HFFc6 (cell line): ENCODE data around the gene SSUH2. TPM values are rescaled to one million over a fixed set of nuclear protein-coding genes. Genes with fewer than 3 reads are reported as not detected.
"Not testable (repeated sequence)": the region's sequence is repeated elsewhere in the genome, so short reads cannot be mapped to it uniquely, and the experiment has no call there.

ENCODE experiments used
- DNase-seq: peaks from one replicate; pipeline ENCODE4 v3.0.0-alpha.2; 2018
- H3K27ac Mint-ChIP-seq: 2 replicates; pipeline ENCODE4 v1.8.0; 2020; ENCODE audit warnings: mild to moderate bottlenecking, mixed read lengths
- H3K27me3 Mint-ChIP-seq: 2 replicates; pipeline ENCODE4 v1.8.0; 2021; ENCODE audit warnings: mild to moderate bottlenecking, moderate library complexity, mixed read lengths; ENCODE audit not compliant: insufficient read depth
- H3K36me3 Mint-ChIP-seq: 2 replicates; pipeline ENCODE4 v1.8.0; 2021; ENCODE audit warnings: low read depth, mixed read lengths
- H3K4me1 Mint-ChIP-seq: 2 replicates; pipeline ENCODE4 v1.8.0; 2020; ENCODE audit warnings: low read depth, mixed read lengths
- H3K4me3 Mint-ChIP-seq: 2 replicates; pipeline ENCODE4 v1.8.0; 2020; ENCODE audit warnings: mild to moderate bottlenecking, moderate library complexity, mixed read lengths
- H3K9me3 Mint-ChIP-seq: 2 replicates; pipeline ENCODE4 v1.8.0; 2020; ENCODE audit warnings: mild to moderate bottlenecking, mixed read lengths
- total RNA-seq, 6 experiments: library from RNA; stranded (reverse); fragmentation: NEBNext Ultra II Directional; extraction: Animal tissue kit (Norgen Biotek cat#: 25700); gene quantifications; 2 replicates in 1 of 6; 3 replicates in 5 of 6; pipeline ENCODE4 v1.2.3, GENCODE V29; 2021
- TF ChIP-seq, protein P1 (sequence below): fragments of 200-600 bp; sonication (generic); IDR thresholded peaks from 2 replicates; pipeline ENCODE4 v1.5.0; 2021; ENCODE audit warnings: antibody characterized with exemption, mild to moderate bottlenecking

The SSUH2 gene
- total RNA-seq, 6 experiments from 2014 or later = 0.28 to 0.51 (median 0.37) TPM; not detected in 2

DNA sequence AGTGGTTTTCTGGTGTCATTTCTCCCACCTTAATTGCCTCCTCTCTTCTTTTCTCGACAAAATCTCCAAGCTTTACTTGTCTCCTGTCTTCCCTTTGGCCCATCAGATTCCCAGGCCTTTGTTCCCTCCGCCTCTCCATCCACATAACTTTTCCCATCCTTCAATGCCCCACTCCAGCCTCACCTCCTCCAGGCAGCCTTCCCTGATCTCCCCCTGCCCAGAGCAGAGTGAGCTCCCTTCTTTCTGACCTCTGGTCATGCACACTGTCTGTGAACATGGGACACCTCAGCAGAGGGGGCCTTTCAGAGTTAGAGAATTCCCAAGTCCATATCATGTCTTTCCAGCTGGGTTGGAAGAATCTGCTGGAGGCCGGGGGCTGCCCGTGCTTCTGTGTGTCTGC is 14.6 kb upstream of the SSUH2 start:
- TF ChIP-seq, protein P1, sequence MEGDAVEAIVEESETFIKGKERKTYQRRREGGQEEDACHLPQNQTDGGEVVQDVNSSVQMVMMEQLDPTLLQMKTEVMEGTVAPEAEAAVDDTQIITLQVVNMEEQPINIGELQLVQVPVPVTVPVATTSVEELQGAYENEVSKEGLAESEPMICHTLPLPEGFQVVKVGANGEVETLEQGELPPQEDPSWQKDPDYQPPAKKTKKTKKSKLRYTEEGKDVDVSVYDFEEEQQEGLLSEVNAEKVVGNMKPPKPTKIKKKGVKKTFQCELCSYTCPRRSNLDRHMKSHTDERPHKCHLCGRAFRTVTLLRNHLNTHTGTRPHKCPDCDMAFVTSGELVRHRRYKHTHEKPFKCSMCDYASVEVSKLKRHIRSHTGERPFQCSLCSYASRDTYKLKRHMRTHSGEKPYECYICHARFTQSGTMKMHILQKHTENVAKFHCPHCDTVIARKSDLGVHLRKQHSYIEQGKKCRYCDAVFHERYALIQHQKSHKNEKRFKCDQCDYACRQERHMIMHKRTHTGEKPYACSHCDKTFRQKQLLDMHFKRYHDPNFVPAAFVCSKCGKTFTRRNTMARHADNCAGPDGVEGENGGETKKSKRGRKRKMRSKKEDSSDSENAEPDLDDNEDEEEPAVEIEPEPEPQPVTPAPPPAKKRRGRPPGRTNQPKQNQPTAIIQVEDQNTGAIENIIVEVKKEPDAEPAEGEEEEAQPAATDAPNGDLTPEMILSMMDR = no peak
- H3K27me3 Mint-ChIP-seq = peaks cover 4% of the 10 kb centered on the region; the same call in 1 of the 2 replicates
- no peaks in the 10 kb centered on the region for H3K36me3 Mint-ChIP-seq
- no peak for DNase-seq
- H3K27ac Mint-ChIP-seq = no peak overlapping the region
- no peaks in the 10 kb centered on the region for H3K9me3 Mint-ChIP-seq
- H3K4me1 Mint-ChIP-seq = peaks cover 33% of the 10 kb centered on the region
- no peak overlapping the region for H3K4me3 Mint-ChIP-seq

DNA sequence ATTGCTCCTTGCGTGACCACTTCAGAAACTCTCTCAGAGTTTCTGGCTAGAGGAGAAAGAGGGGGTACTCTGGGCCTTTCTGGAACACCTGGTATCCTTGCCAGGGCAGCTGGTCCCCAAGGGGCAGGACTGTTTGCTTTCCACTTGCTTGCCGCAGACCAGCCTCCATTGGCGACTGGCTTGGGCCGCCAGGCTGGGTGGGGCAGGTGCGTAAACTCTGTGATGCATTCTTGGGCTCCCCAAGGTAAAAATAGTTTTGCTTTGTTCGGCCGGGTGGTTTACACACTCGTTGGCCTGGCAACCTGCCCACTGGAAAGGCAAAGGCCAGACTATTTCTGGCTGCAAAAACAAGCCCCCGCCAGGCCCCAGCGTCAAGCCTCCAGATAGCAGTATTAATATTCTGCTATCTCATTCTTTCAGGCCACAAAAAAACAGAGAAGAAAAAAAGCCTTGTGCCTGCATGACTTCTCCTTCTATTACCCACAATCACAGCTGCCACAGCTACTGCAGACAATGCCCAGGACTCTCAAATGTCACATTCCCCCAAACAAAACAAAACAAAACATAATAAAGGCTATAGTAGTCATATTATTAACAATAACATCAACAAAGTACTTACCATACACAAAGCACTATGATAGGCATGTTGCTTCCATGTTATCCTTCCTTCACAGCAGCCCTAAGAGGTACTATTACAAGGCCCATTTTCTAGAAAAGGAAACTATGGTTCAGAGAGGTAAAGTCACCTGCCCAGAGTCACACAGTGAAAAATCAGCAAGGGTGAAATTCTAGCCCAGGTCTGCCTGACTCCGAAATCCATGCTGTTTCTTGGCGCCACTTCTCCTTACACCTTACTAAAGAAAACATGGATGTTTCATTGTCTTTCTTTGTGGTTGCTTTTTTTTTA is 14.0 kb upstream of the SSUH2 start:
- H3K4me1 Mint-ChIP-seq = peaks cover 29% of the 10 kb centered on the region
- peaks cover 4% of the 10 kb centered on the region; the same call in 1 of the 2 replicates for H3K27me3 Mint-ChIP-seq
- no peak for DNase-seq
- TF ChIP-seq, protein P1 = no peak
- no peaks in the 10 kb centered on the region for H3K9me3 Mint-ChIP-seq
- no peaks in the 10 kb centered on the region for H3K36me3 Mint-ChIP-seq
- H3K27ac Mint-ChIP-seq = no peak overlapping the region
- H3K4me3 Mint-ChIP-seq = no peak overlapping the region

DNA sequence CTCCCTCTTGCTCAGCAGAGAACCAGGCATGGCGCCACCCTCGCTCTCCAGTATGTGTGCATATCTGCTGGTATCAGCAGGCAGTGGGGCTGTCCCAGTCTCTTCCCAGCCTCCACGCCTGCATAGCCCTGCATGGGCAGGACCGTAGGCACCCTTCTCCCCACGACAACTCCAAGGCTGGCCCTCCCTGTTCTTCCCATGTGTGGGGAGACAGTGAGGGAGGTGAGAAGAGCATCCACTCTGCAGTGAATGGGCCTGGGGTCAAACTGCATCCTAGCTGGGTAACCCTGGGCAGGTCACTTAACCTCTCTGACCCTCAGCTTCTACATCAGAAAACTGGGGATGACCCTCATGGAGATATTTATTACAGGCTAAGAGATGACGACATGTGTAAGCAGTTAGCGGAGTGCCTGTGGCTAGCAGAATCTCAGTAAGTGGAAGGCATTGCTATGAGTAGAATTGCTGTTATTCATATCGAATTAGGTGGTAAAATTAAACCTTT is 13.3 kb upstream of the SSUH2 start:
- TF ChIP-seq, protein P1 = no peak
- no peak overlapping the region for H3K27ac Mint-ChIP-seq
- no peak for DNase-seq
- peaks cover 22% of the 10 kb centered on the region for H3K4me1 Mint-ChIP-seq
- no peak overlapping the region for H3K4me3 Mint-ChIP-seq
- H3K9me3 Mint-ChIP-seq = no peaks in the 10 kb centered on the region
- H3K27me3 Mint-ChIP-seq = peaks cover 4% of the 10 kb centered on the region; the same call in 1 of the 2 replicates
- H3K36me3 Mint-ChIP-seq = no peaks in the 10 kb centered on the region

DNA sequence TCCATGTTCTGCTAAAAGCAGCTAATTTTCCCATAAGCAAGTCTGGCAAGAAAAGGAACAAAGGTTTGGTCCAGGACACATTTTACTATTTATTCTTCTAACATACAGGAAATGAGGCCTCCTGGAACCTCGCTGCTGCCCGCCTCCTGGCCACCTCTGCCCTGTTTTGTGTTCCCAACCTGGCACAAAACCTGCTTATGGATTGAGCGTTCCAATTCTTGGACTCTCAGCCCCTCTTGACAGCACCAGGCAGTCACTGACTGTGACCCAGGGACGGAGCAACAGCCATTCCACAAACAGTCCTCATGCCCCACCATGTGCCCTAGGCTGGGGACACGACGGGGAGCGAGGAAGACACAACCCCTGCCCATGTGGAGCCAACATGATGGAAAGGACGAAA is 11.6 kb upstream of the SSUH2 start:
- Mint-ChIP-seq H3K4me3 (no peak overlapping the region), H3K36me3 (no peaks in the 10 kb centered on the region), H3K27me3 (peaks cover 6% of the 10 kb centered on the region; the same call in 1 of the 2 replicates), H3K4me1 (peaks cover 20% of the 10 kb centered on the region), H3K27ac (no peak overlapping the region), H3K9me3 (no peaks in the 10 kb centered on the region)
- no peak for DNase-seq
- TF ChIP-seq, protein P1 = no peak

DNA sequence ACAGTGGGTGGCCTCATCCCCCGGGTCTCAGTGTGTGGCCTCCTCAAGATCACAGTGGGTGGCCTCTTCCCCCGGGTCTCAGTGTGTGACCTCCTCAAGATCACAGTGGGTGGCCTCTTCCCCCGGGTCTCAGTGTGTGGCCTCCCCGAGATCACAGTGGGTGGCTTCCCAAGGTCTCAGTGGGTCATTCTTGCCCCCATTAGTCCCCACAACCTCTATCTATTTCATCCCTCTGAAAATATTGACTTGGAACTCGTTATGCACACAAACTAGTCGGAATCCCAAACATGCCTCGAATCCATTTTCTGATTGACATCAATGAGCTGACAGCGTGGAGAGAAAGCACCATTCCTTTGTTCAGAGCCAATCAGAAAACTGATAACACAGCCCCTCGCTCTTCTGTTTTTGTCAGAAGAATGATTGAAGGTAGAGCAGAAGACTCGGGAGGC is 10.8 kb upstream of the SSUH2 start:
- DNase-seq = no peak
- Mint-ChIP-seq H3K4me3 (no peak overlapping the region), H3K4me1 (peaks cover 19% of the 10 kb centered on the region), H3K9me3 (no peaks in the 10 kb centered on the region), H3K27ac (no peak overlapping the region), H3K36me3 (no peaks in the 10 kb centered on the region), H3K27me3 (peaks cover 8% of the 10 kb centered on the region)
- TF ChIP-seq, protein P1 = no peak

DNA sequence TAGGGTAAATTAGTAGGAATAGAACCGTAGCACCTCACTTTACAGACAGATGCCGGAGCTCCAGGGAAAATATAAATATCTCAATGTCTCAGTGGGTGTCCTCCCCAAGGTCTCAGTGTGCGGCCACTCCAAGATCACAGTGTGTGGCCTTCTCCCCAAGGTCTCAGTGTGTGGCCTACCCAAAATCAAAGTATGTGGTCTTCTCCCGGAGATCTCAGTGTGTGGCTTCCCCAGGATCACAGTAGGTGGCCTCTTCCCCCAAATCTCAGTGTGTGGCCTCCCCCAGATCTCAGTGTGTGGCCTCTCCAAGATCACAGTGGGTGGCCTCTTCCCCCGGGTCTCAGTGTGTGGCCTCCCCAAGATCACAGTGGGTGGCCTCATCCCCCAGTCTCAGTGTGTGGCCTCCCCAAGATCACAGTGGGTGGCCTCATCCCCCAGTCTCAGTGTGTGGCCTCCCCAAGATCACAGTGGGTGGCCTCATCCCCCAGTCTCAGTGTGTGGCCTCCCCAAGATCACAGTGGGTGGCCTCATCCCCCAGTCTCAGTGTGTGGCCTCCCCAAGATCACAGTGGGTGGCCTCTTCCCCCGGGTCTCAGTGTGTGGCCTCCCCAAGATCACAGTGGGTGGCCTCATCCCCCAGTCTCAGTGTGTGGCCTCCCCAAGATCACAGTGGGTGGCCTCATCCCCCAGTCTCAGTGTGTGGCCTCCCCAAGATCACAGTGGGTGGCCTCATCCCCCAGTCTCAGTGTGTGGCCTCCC is 10.2 kb upstream of the SSUH2 start:
- DNase-seq, H3K4me3 Mint-ChIP-seq, H3K9me3 Mint-ChIP-seq, H3K27me3 Mint-ChIP-seq, H3K27ac Mint-ChIP-seq, H3K36me3 Mint-ChIP-seq: not testable (repeated sequence)
- H3K4me1 Mint-ChIP-seq = peaks cover 12% of the 10 kb centered on the region
